RWPE2 (cell line): ENCODE measurements around the gene N4BP2.
"Not testable (repeated sequence)": the region's sequence is repeated elsewhere in the genome, so short reads cannot be mapped to it uniquely, and the experiment has no call there.

ENCODE experiments used
- ATAC-seq: fragments of 200-7000 bp; cut with Tn5 transposase; 3 replicates; pipeline ENCODE4 v1.9.1; 2021; ENCODE audit warnings: low read depth
- DNase-seq: peaks from one replicate; pipeline ENCODE4 v3.0.0-alpha.2; 2020; ENCODE audit warnings: low spot score
- H3K27ac ChIP-seq: fragments of 450-650 bp; 2 replicates; pipeline ENCODE4 v1.5.1; 2017; ENCODE audit warnings: mild to moderate bottlenecking; ENCODE audit not compliant: poor library complexity, severe bottlenecking
- H3K27me3 ChIP-seq: fragments of 250-450 bp; sonication (Bioruptor Pico); 2 replicates; pipeline ENCODE4 v1.5.1; 2021; ENCODE audit warnings: mild to moderate bottlenecking, moderate library complexity; ENCODE audit not compliant: insufficient read depth, poor library complexity, severe bottlenecking
- H3K36me3 ChIP-seq: fragments of 250-450 bp; sonication (Bioruptor Pico); 2 replicates; pipeline ENCODE4 v1.5.1; 2020; ENCODE audit warnings: low read depth, mild to moderate bottlenecking, moderate library complexity
- H3K4me1 ChIP-seq: fragments of 250-450 bp; sonication (Bioruptor Pico); 2 replicates; pipeline ENCODE4 v1.5.1; 2021; ENCODE audit warnings: mild to moderate bottlenecking, moderate library complexity; ENCODE audit not compliant: insufficient read depth, poor library complexity, severe bottlenecking
- H3K4me3 ChIP-seq: fragments of 250-450 bp; sonication (Bioruptor Pico); 2 replicates; pipeline ENCODE4 v1.5.1; 2021; ENCODE audit warnings: mild to moderate bottlenecking, moderate library complexity; ENCODE audit not compliant: severe bottlenecking
- H3K9me3 ChIP-seq: fragments of 250-450 bp; sonication (Bioruptor Pico); 2 replicates; pipeline ENCODE4 v1.5.1; 2021; ENCODE audit warnings: mild to moderate bottlenecking, moderate library complexity; ENCODE audit not compliant: severe bottlenecking
- CTCF ChIP-seq: fragments of 450-650 bp; IDR thresholded peaks from one replicate; pipeline ENCODE4 v1.5.1; 2017; ENCODE audit warnings: mild to moderate bottlenecking, moderate library complexity; ENCODE audit not compliant: poor library complexity, severe bottlenecking

N4BP2 gene

GRCh38 chr4:40056716-40057585, at the start of gene N4BP2:
Gene N4BP2, plus strand, starts transcription at chr4:40056850. Its CDS starts 40,491 bp downstream, at chr4:40097341.
- H3K4me3 ChIP-seq: peak within 1 kb of the TSS; percentile 80
- peak; percentile 89 for TF ChIP-seq CTCF
- H3K27me3 ChIP-seq: no peaks in the 10 kb centered on the region
- H3K36me3 ChIP-seq: no peaks in the 10 kb centered on the region
- DNase-seq: peak; percentile 80
- peak; percentile 60 for ATAC-seq
- peaks cover 6% of the 10 kb centered on the region for H3K4me1 ChIP-seq
- peak within 1 kb of the TSS; percentile 95 for H3K27ac ChIP-seq
- no peaks in the 10 kb centered on the region for H3K9me3 ChIP-seq

- Histone ChIP-seq H3K27me3 (no peaks in the 10 kb centered on the region), H3K36me3 (no peaks in the 10 kb centered on the region), H3K4me1 (no peaks in the 10 kb centered on the region), H3K9me3 (no peaks in the 10 kb centered on the region), H3K27ac (no peak overlapping the region), H3K4me3 (no peak overlapping the region)
- TF ChIP-seq CTCF: no peak
- ATAC-seq (no peak), DNase-seq (no peak)
Observed at GRCh38 chr4:40016007-40016406, 40.6 kb upstream of the N4BP2 start.

- DNase-seq: no peak
- H3K27ac ChIP-seq: no peak overlapping the region
- TF ChIP-seq CTCF: no peak
- H3K36me3 ChIP-seq: no peaks in the 10 kb centered on the region
- H3K27me3 ChIP-seq: no peaks in the 10 kb centered on the region
- no peak overlapping the region for H3K4me3 ChIP-seq
- no peaks in the 10 kb centered on the region for H3K9me3 ChIP-seq
- no peaks in the 10 kb centered on the region for H3K4me1 ChIP-seq
- no peak for ATAC-seq
Observed at GRCh38 chr4:40020221-40020620, 36.4 kb upstream of the N4BP2 start.

- H3K27me3 ChIP-seq, H3K4me1 ChIP-seq, DNase-seq, H3K9me3 ChIP-seq, ATAC-seq, H3K4me3 ChIP-seq, H3K36me3 ChIP-seq, H3K27ac ChIP-seq: not testable (repeated sequence)
Observed at GRCh38 chr4:40021116-40021515, 35.5 kb upstream of the N4BP2 start.

- not testable (repeated sequence) for ATAC-seq, DNase-seq
Observed at GRCh38 chr4:40024049-40024448, 32.6 kb upstream of the N4BP2 start.

GRCh38 chr4:40032785-40033184, 23.9 kb upstream of the N4BP2 start:
- no peaks in the 10 kb centered on the region for H3K9me3 ChIP-seq
- H3K27me3 ChIP-seq: no peaks in the 10 kb centered on the region
- no peaks in the 10 kb centered on the region for H3K4me1 ChIP-seq
- H3K36me3 ChIP-seq: no peaks in the 10 kb centered on the region
- no peak overlapping the region for H3K4me3 ChIP-seq
- ATAC-seq: no peak
- TF ChIP-seq CTCF: no peak
- DNase-seq: no peak
- no peak overlapping the region for H3K27ac ChIP-seq

More at GRCh38 chr4:40024049-40024448, 32.6 kb upstream of the N4BP2 start:
- not testable (repeated sequence) for H3K4me1 ChIP-seq, H3K9me3 ChIP-seq, H3K27ac ChIP-seq, H3K36me3 ChIP-seq, H3K4me3 ChIP-seq, H3K27me3 ChIP-seq
